Keratinocyte (primary cell): ENCODE data around the gene ZC3H18. TPM values are rescaled to one million over a fixed set of nuclear protein-coding genes. Genes with fewer than 3 reads are reported as not detected.

ENCODE experiments used
- DNase-seq: peaks from one replicate; pipeline ENCODE4 v3.0.0-alpha.2; 2011; ENCODE audit warnings: low read depth, missing footprints, low spot score
- FAIRE-seq: peaks from 2 replicates; lab custom pipeline; 2011; peaks lifted over from hg19 to GRCh38; lab: Jason Lieb, UNC
- H2AFZ ChIP-seq: 2 replicates; pipeline ENCODE4 v1.6.0; 2012; ENCODE audit warnings: low read length, control low read depth, inconsistent platforms; ENCODE audit not compliant: control insufficient read depth
- H3K27ac ChIP-seq: 2 replicates; pipeline ENCODE4 v1.5.1; 2011; ENCODE audit warnings: low read length; ENCODE audit not compliant: control insufficient read depth, insufficient read depth
- H3K27me3 ChIP-seq: 3 replicates; pipeline ENCODE4 v1.6.0; 2011; ENCODE audit warnings: low read length; ENCODE audit not compliant: control insufficient read depth, insufficient read depth; ENCODE audit errors: extremely low read depth
- H3K36me3 ChIP-seq, 2 experiments: 2 replicates in 1 of 2; 3 replicates in 1 of 2; pipeline ENCODE4 v1.5.1; 2011; ENCODE audit warnings: low read length in 2 of 2, mild to moderate bottlenecking in 1 of 2; ENCODE audit not compliant: control insufficient read depth in 2 of 2, insufficient read depth in 2 of 2; ENCODE audit errors: extremely low read depth in 1 of 2
- H3K4me1 ChIP-seq: 3 replicates; pipeline ENCODE4 v1.5.1; 2011; ENCODE audit warnings: low read length; ENCODE audit not compliant: control insufficient read depth, insufficient read depth; ENCODE audit errors: extremely low read depth
- H3K4me2 ChIP-seq: 3 replicates; pipeline ENCODE4 v1.6.0; 2011; ENCODE audit warnings: low read depth, low read length; ENCODE audit not compliant: control insufficient read depth, insufficient read depth; ENCODE audit errors: extremely low read depth
- H3K4me3 ChIP-seq, 3 experiments: fragments of 200-600 bp in 1 of 3; sonication (generic) in 1 of 3; 2 replicates in 2 of 3; 3 replicates in 1 of 3; pipeline ENCODE4 v1.5.1; 2011 to 2016; ENCODE audit warnings: low read length in 3 of 3, mild to moderate bottlenecking in 3 of 3, control low read depth in 2 of 3, inconsistent platforms in 1 of 3, low read depth in 1 of 3, mixed read lengths in 1 of 3, mixed run types in 1 of 3, moderate library complexity in 1 of 3; ENCODE audit not compliant: control insufficient read depth in 2 of 3, insufficient read depth in 2 of 3; ENCODE audit errors: extremely low read depth in 1 of 3
- H3K79me2 ChIP-seq: 2 replicates; pipeline ENCODE4 v1.6.0; 2012; ENCODE audit warnings: low read length; ENCODE audit not compliant: control insufficient read depth, insufficient read depth
- H3K9ac ChIP-seq: 3 replicates; pipeline ENCODE4 v1.6.0; 2011; ENCODE audit warnings: low read length; ENCODE audit not compliant: control insufficient read depth, insufficient read depth; ENCODE audit errors: extremely low read depth
- H3K9me1 ChIP-seq: 3 replicates; pipeline ENCODE4 v1.6.0; 2011; ENCODE audit warnings: low read length; ENCODE audit not compliant: control insufficient read depth, insufficient read depth; ENCODE audit errors: extremely low read depth
- H3K9me3 ChIP-seq: 2 replicates; pipeline ENCODE4 v1.5.1; 2012; ENCODE audit warnings: low read depth, low read length; ENCODE audit not compliant: control insufficient read depth
- H4K20me1 ChIP-seq: 3 replicates; pipeline ENCODE4 v1.6.0; 2011; ENCODE audit warnings: low read length; ENCODE audit not compliant: control insufficient read depth, insufficient read depth; ENCODE audit errors: extremely low read depth
- CTCF ChIP-seq, 3 experiments: IDR thresholded peaks in 1 of 3; conservative IDR thresholded peaks in 1 of 3; optimal IDR thresholded peaks in 1 of 3; 2 replicates in 2 of 3; 3 replicates in 1 of 3; pipeline versions ENCODE3 to v1.5.1; 2011; ENCODE audit warnings: low read length in 3 of 3, mild to moderate bottlenecking in 3 of 3, moderate library complexity in 2 of 3, control low read depth in 1 of 3, inconsistent platforms in 1 of 3; ENCODE audit not compliant: insufficient read depth in 2 of 3; ENCODE audit errors: extremely low read depth in 1 of 3
- EZH2 ChIP-seq: IDR thresholded peaks from one replicate; pipeline ENCODE4 v1.6.1; 2012; ENCODE audit warnings: inconsistent platforms, mild to moderate bottlenecking, low read length, moderate library complexity
- dilution Hi-C: fragments of 300-500 bp; cut with MboI; formaldehyde crosslinking; loops from one replicate; pipeline ENCODE4 v1.7.0; 2020; ENCODE audit warnings: low sequenced_read_pairs; ENCODE audit not compliant: extremely low pct_ligation_motif_present
- polyA plus RNA-seq, 5 experiments: library from polyadenylated mRNA; depleted of rRNA in 3 of 5; stranded (reverse) in 3 of 5; stranded (forward) in 1 of 5; unstranded in 1 of 5; fragments of >200 nt; gene quantifications; 1 replicate in 1 of 5; 2 replicates in 3 of 5; 3 replicates in 1 of 5; pipeline versions ENCODE4 v1.2.1 to v1.2.3, GENCODE V29; 2011 to 2012; ENCODE audit warnings: missing spikeins in 2 of 5, low read depth in 1 of 5, low replicate concordance in 1 of 5

The ZC3H18 gene
- polyA plus RNA-seq, 1 donor (not counting 4 experiments of a cell fraction or from before 2014, with no cell fraction given) = 7.5 TPM

- H4K20me1 ChIP-seq = peaks cover 3% of the 10 kb centered on the region
- H3K27ac ChIP-seq = no peak overlapping the region
- no peak overlapping the region for H3K9ac ChIP-seq
- DNase-seq = no peak
- H3K9me3 ChIP-seq = no peaks in the 10 kb centered on the region
- no peak for FAIRE-seq
- no peak overlapping the region for H2AFZ ChIP-seq
- no peak for TF ChIP-seq CTCF (optimal IDR thresholded peaks at IDR 0.05 in 1 of 3, IDR thresholded peaks at IDR 0.05 in 1 of 3, conservative IDR thresholded peaks at IDR 0.05 in 1 of 3; ENCODE audit: extremely low read depth in 1 of 3, insufficient read depth in 2 of 3, low read length in 3 of 3)
- H3K27me3 ChIP-seq = no peaks in the 10 kb centered on the region
- H3K4me3 ChIP-seq = no peak overlapping the region
- H3K36me3 ChIP-seq = peaks cover 26 to 34% of the 10 kb centered on the region in 2 experiments
- H3K9me1 ChIP-seq = no peaks in the 10 kb centered on the region
- dilution Hi-C loops = no loop called here
- peaks cover 22% of the 10 kb centered on the region for H3K79me2 ChIP-seq
- no peaks in the 10 kb centered on the region for H3K4me1 ChIP-seq
- H3K4me2 ChIP-seq = no peak overlapping the region
Observed at GRCh38 chr16:88588754-88589153, 18.6 kb downstream of the ZC3H18 start.

DNA sequence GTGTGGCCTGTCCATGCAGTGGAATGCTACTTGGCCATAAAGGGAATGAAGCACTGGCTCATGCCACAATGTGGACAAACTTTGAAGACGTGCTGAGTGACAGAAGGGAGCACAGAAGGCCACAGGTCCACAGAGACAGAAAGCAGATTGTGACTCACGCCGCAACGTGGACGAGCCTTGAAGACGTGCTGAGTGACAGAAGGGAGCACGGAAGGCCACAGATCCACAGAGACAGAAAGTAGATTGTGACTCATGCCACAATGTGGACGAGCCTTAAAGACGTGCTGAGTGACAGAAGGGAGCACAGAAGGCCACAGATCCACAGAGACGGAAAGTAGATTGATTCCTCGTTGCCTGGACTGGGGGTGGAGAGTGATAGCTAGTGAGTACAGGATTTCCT lies 19.2 kb downstream of the ZC3H18 start:
- FAIRE-seq (no peak), DNase-seq (no peak)
- Histone ChIP-seq H3K36me3 (peaks cover 31 to 36% of the 10 kb centered on the region in 2 experiments), H3K4me1 (no peaks in the 10 kb centered on the region), H3K27ac (no peak overlapping the region), H4K20me1 (peaks cover 3% of the 10 kb centered on the region), H2AFZ (no peak overlapping the region), H3K79me2 (peaks cover 21% of the 10 kb centered on the region), H3K9ac (no peak overlapping the region), H3K9me3 (no peaks in the 10 kb centered on the region), H3K4me2 (no peak overlapping the region), H3K4me3 (no peak overlapping the region), H3K27me3 (no peaks in the 10 kb centered on the region), H3K9me1 (no peaks in the 10 kb centered on the region)
- dilution Hi-C loops = no loop called here
- TF ChIP-seq EZH2 = no peak

DNA sequence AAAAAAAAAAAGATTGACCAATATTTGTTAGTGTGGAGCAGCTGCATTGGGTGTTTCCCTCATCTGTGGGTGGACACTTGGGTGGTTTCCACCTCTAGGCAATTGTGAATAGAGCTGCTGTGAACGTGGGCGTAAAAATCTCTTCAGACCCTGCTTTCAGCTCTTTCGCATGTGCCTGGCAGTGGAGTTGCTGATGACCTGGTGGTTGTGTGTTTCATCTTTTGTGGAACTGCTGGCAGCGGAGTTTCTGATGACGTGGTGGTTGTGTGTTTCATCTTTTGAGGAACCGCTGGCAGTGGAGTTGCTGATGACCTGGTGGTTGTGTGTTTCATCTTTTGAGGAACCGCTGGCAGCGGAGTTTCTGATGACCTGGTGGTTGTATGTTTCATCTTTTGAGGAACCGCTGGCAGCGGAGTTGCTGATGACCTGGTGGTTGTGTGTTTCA lies 21.4 kb downstream of the ZC3H18 start:
- peaks cover 26 to 37% of the 10 kb centered on the region in 2 experiments for H3K36me3 ChIP-seq
- dilution Hi-C loops = no loop called here
- no peak for FAIRE-seq

More for the DNA sequence above, 21.4 kb downstream of the ZC3H18 start:
- H3K27ac ChIP-seq = no peak overlapping the region
- no peak overlapping the region for H3K4me2 ChIP-seq
- no peak overlapping the region for H3K4me3 ChIP-seq
- TF ChIP-seq EZH2 (no peak), CTCF (optimal IDR thresholded peaks at IDR 0.05 in 1 of 3, IDR thresholded peaks at IDR 0.05 in 1 of 3, conservative IDR thresholded peaks at IDR 0.05 in 1 of 3; ENCODE audit: extremely low read depth in 1 of 3, insufficient read depth in 2 of 3, low read length in 3 of 3) (no peak)
- H3K9ac ChIP-seq = no peak overlapping the region
- no peaks in the 10 kb centered on the region for H3K4me1 ChIP-seq
- DNase-seq = no peak
- H3K9me1 ChIP-seq = no peaks in the 10 kb centered on the region
- no peaks in the 10 kb centered on the region for H4K20me1 ChIP-seq
- H3K9me3 ChIP-seq = no peaks in the 10 kb centered on the region
- H3K27me3 ChIP-seq = no peaks in the 10 kb centered on the region
- peaks cover 9% of the 10 kb centered on the region for H3K79me2 ChIP-seq
- H2AFZ ChIP-seq = no peak overlapping the region
